IMR-90 (cell line): ENCODE measurements around the gene FAIM2.

Experiments
- CHD1 ChIP-seq: IDR thresholded peaks from 2 replicates; pipeline ENCODE4 v1.6.1; 2012; ENCODE audit warnings: low read depth, low read length, improper control_type of control experiment
- CTCF ChIP-seq: conservative IDR thresholded peaks from 2 replicates; pipeline ENCODE4 v1.5.1; 2012; ENCODE audit warnings: mild to moderate bottlenecking, low read depth, low read length, improper control_type of control experiment
- MAZ ChIP-seq: IDR thresholded peaks from 2 replicates; pipeline ENCODE4 v1.6.1; 2012; ENCODE audit warnings: low read depth, mild to moderate bottlenecking, low read length, improper control_type of control experiment, moderate library complexity, borderline replicate concordance
- POLR2A ChIP-seq: IDR thresholded peaks from 2 replicates; pipeline ENCODE4 v1.6.1; 2012; ENCODE audit warnings: mild to moderate bottlenecking, low read depth, low read length
- RAD21 ChIP-seq: IDR thresholded peaks from 2 replicates; pipeline ENCODE4 v1.6.1; 2012; ENCODE audit warnings: low read length, improper control_type of control experiment
- RCOR1 ChIP-seq: IDR thresholded peaks from 2 replicates; pipeline ENCODE4 v1.6.1; 2012; ENCODE audit warnings: mild to moderate bottlenecking, low read length, improper control_type of control experiment; ENCODE audit not compliant: insufficient replicate concordance
- USF2 ChIP-seq: fragments of 150-350 bp; IDR thresholded peaks from 2 replicates; pipeline ENCODE4 v1.6.1; 2017; ENCODE audit warnings: mild to moderate bottlenecking, antibody characterized with exemption, low read length, low read depth
- TF ChIP-seq, protein P1 (sequence below): fragments of 150-350 bp; IDR thresholded peaks from 2 replicates; pipeline ENCODE4 v1.6.1; 2016; ENCODE audit warnings: low read depth, mild to moderate bottlenecking, low read length, moderate library complexity, borderline replicate concordance

DNA sequence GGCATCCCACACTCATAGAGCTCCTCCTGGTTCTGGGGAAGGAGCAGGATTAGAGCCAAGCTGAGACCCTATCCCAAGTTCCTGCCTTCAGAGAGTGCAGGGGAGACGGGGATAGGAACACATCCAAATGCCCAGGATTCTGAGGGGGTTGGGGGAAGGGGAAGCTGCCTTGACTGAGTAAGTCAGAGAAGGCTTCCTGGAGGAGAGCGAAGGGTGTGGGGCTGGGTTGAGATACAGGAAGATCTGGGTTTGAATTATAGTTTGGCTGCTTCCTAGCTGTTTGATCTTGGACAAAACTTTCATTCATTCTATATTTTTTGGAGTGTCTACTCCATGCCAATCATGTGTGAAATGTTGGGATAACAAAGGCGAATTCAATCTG, 38.8 kb upstream of the FAIM2 start:
- TF ChIP-seq CTCF (no peak), RCOR1 (no peak), RAD21 (no peak), MAZ (no peak), POLR2A (no peak), CHD1 (no peak), USF2 (no peak)
- TF ChIP-seq, protein P1, sequence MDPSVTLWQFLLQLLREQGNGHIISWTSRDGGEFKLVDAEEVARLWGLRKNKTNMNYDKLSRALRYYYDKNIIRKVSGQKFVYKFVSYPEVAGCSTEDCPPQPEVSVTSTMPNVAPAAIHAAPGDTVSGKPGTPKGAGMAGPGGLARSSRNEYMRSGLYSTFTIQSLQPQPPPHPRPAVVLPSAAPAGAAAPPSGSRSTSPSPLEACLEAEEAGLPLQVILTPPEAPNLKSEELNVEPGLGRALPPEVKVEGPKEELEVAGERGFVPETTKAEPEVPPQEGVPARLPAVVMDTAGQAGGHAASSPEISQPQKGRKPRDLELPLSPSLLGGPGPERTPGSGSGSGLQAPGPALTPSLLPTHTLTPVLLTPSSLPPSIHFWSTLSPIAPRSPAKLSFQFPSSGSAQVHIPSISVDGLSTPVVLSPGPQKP = no peak
